Parathyroid adenoma (tissue), 2 donors: ENCODE data around the gene ATF3.

ENCODE experiments used
- H2AFZ ChIP-seq: fragments of 300-600 bp; sonication (generic); one replicate; pipeline ENCODE4 v1.7.0; 2017; ENCODE audit warnings: antibody characterized with exemption, mild to moderate bottlenecking
- H3K27ac ChIP-seq: fragments of 300-600 bp; sonication (generic); one replicate; pipeline ENCODE4 v1.7.0; 2017
- H3K27me3 ChIP-seq: fragments of 300-600 bp; sonication (generic); one replicate; pipeline ENCODE4 v1.7.0; 2017; ENCODE audit warnings: low read length; ENCODE audit not compliant: control insufficient read depth, insufficient read depth
- H3K36me3 ChIP-seq: fragments of 300-600 bp; sonication (generic); one replicate; pipeline ENCODE4 v1.7.0; 2017; ENCODE audit warnings: low read length; ENCODE audit not compliant: control insufficient read depth, insufficient read depth
- H3K4me1 ChIP-seq: fragments of 300-600 bp; sonication (generic); one replicate; pipeline ENCODE4 v1.7.0; 2017; ENCODE audit warnings: control low read depth
- H3K4me2 ChIP-seq: fragments of 300-600 bp; sonication (generic); one replicate; pipeline ENCODE4 v1.7.0; 2017; ENCODE audit warnings: low read length
- H3K4me3 ChIP-seq: fragments of 300-600 bp; sonication (generic); one replicate; pipeline ENCODE4 v1.7.0; 2017; ENCODE audit warnings: low read depth, low read length
- H3K79me2 ChIP-seq: fragments of 300-600 bp; sonication (generic); one replicate; pipeline ENCODE4 v1.7.0; 2017; ENCODE audit warnings: control low read depth
- H3K9ac ChIP-seq: fragments of 300-600 bp; sonication (generic); one replicate; pipeline ENCODE4 v1.7.0; 2017; ENCODE audit warnings: mild to moderate bottlenecking
- H3K9me3 ChIP-seq: fragments of 300-600 bp; sonication (generic); one replicate; pipeline ENCODE4 v1.7.0; 2017; ENCODE audit warnings: low read length; ENCODE audit not compliant: control insufficient read depth
- CTCF ChIP-seq: fragments of 300-600 bp; sonication (generic); IDR thresholded peaks from one replicate; pipeline ENCODE4 v1.7.0; 2017; ENCODE audit warnings: antibody characterized with exemption, mild to moderate bottlenecking
- donor health status: primary hyperparathyroidism.

ATF3 gene

GRCh38 chr1:212645546-212646543, 37.3 kb downstream of the ATF3 start:
- H3K36me3 ChIP-seq, result no peaks in the 10 kb centered on the region
- no peak overlapping the region for H3K4me3 ChIP-seq
- no peaks in the 10 kb centered on the region for H3K4me1 ChIP-seq
- no peaks in the 10 kb centered on the region for H3K9me3 ChIP-seq
- H3K4me2 ChIP-seq, result no peak overlapping the region
- H3K9ac ChIP-seq, result no peak overlapping the region
- no peak overlapping the region for H3K27ac ChIP-seq
- H3K27me3 ChIP-seq, result no peaks in the 10 kb centered on the region
- no peak overlapping the region for H2AFZ ChIP-seq
- no peaks in the 10 kb centered on the region for H3K79me2 ChIP-seq
- no peak for TF ChIP-seq CTCF

- H3K36me3 ChIP-seq, result no peaks in the 10 kb centered on the region
- no peaks in the 10 kb centered on the region for H3K79me2 ChIP-seq
- no peak overlapping the region for H3K4me3 ChIP-seq
- H3K4me2 ChIP-seq, result no peak overlapping the region
- H3K4me1 ChIP-seq, result no peaks in the 10 kb centered on the region
- H2AFZ ChIP-seq, result no peak overlapping the region
- no peaks in the 10 kb centered on the region for H3K27me3 ChIP-seq
- H3K9ac ChIP-seq, result no peak overlapping the region
- no peaks in the 10 kb centered on the region for H3K9me3 ChIP-seq
- no peak overlapping the region for H3K27ac ChIP-seq
- no peak for TF ChIP-seq CTCF
These were observed 38.0 kb downstream of the ATF3 start for GRCh38 chr1:212646588-212646987.

GRCh38 chr1:212647004-212647403, 38.4 kb downstream of the ATF3 start:
- Histone ChIP-seq H3K4me2 (no peak overlapping the region), H3K27ac (no peak overlapping the region), H3K4me1 (no peaks in the 10 kb centered on the region), H3K79me2 (no peaks in the 10 kb centered on the region), H3K27me3 (no peaks in the 10 kb centered on the region), H3K36me3 (no peaks in the 10 kb centered on the region), H3K9ac (no peak overlapping the region), H3K9me3 (no peaks in the 10 kb centered on the region), H2AFZ (no peak overlapping the region), H3K4me3 (no peak overlapping the region)
- TF ChIP-seq CTCF, result no peak

- no peak overlapping the region for H2AFZ ChIP-seq
- no peaks in the 10 kb centered on the region for H3K9me3 ChIP-seq
- no peaks in the 10 kb centered on the region for H3K4me1 ChIP-seq
- H3K36me3 ChIP-seq, result no peaks in the 10 kb centered on the region
- TF ChIP-seq CTCF, result no peak
- no peak overlapping the region for H3K4me2 ChIP-seq
- no peak overlapping the region for H3K9ac ChIP-seq
- no peak overlapping the region for H3K4me3 ChIP-seq
- H3K27ac ChIP-seq, result no peak overlapping the region
- no peaks in the 10 kb centered on the region for H3K27me3 ChIP-seq
- no peaks in the 10 kb centered on the region for H3K79me2 ChIP-seq
These were observed 39.9 kb downstream of the ATF3 start for GRCh38 chr1:212648431-212648830.

- H3K9me3 ChIP-seq, result no peaks in the 10 kb centered on the region
- H3K27ac ChIP-seq, result no peak overlapping the region
- no peaks in the 10 kb centered on the region for H3K27me3 ChIP-seq
- no peak for TF ChIP-seq CTCF
- H3K4me1 ChIP-seq, result no peaks in the 10 kb centered on the region
- no peak overlapping the region for H2AFZ ChIP-seq
- H3K4me3 ChIP-seq, result no peak overlapping the region
- H3K4me2 ChIP-seq, result no peak overlapping the region
- H3K79me2 ChIP-seq, result no peaks in the 10 kb centered on the region
- H3K36me3 ChIP-seq, result no peaks in the 10 kb centered on the region
- no peak overlapping the region for H3K9ac ChIP-seq
These were observed 40.5 kb downstream of the ATF3 start for GRCh38 chr1:212649020-212649419.
